HL-60/S4 (cell line): ENCODE measurements around the gene TMCC1.

Source experiments
- in situ Hi-C: fragments of 300-500 bp; cut with MboI; formaldehyde crosslinking; loops from 2 replicates; pipeline ENCODE4 v1.14.3; 2022; ENCODE audit warnings: low sequenced_read_pairs

Gene TMCC1

DNA sequence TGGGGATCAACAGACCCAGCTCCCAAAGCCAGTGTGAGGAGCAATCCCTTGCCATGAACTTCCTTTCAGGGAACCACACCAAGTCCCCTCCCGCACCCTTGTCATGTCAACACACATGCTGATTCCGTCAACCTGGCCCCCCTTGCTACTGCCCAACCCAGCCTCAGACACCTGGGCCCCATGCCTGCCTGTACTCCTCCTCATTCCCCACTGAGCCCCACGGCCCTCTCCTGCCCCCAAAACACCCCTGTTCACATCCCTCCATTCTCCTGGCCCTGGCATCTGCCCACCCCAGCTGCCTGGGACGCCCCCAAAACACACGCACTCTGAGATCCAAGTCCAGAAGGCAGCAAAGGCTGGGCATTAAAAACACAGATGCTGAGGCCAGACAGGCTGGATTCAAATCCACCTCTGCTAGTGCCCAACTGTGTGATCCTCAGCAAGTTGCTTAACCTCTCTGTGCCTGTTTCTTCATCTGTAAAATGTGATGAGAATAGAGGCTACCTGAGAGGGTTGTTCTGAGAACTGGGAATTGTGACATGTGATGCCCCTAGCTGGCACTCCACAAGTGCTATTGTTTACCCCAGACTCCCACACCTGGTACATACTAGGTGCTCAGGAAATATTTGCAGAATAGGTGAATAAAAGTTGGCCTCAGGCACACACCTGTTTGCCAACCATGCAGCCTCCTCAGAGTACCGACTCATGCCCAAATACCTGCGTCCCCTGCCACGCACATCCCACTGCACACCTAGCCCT, 289.3 kb downstream of the TMCC1 start:
- in situ Hi-C loops: no loop called here

DNA sequence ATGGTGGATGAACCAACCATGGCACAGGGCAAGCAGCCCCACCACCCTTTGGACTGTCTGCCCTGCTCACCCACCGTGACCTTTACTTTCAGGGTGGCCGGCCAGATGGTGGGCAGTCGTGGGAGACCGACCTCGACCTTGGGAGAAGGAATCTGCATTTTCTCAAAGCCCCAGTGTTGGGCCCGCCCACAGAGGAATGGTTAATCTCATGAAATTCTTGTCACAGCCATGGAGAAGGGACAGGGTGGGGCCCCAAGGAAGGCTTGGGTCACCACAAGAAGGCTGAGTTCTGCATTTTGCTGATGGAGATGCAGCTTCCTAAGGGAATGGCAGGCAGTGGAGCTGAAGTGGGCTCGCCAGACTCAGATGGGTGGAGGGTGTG, 290.0 kb downstream of the TMCC1 start:
- in situ Hi-C loops: no loop called here

DNA sequence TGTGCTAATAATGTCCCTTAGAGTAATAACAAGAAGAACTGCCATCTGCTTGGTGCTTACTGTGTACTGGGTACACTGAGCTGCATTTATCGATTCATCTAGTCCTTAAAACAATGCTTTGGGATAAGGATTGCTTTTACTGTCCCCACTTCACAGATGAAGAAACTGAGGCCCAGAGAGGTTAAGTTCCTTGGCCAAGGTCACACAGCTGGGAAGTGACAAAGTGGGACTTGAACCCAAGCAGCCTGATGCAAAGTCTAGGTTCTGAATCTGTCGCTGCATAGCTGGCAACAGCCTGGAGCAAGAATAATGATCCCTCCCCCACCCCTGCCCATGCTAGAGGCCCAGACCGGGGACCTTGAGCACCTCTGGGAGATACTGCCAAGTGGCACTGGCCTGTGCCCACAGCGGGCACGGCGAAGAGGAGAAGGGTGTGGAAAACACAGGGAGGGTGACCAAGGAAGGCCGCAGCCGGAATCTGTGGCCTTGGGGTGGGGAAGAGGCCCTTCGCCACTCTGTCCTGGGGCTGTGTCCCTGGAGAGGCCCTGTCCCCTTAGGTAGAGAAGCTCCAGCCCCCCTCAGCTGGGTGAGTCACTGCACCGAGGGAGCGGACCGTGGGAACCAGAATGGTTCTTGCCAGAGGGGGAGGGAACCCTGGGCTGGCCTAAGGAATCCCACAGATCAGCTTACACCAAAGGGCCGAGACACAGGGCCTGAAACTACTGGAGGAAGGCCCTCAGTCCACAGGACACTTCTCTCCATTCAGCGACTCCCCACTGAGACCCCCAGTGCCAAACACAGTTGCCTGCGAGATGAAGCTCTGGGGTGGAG, 290.6 kb downstream of the TMCC1 start:
- in situ Hi-C loops: no loop called here

DNA sequence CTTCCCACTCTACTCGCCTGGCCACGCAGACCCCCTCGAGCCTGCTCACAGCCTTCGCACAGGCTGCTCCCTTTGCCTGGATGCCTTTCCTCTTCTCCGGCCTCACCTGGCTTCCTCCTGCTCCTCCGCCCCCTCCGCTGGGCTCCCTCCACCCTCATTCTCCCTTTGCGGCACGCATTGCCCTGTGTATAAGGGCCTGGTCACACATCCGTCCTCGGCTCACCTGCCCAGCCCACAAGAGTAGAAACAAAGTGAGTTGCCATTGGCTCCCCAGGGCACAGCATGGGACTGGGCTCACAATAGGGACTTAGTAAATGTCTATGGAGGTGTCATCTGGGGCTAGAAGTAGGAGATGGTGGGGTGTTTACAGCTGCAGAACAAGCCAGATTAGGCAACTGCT, 291.2 kb downstream of the TMCC1 start:
- in situ Hi-C loops: no loop called here

DNA sequence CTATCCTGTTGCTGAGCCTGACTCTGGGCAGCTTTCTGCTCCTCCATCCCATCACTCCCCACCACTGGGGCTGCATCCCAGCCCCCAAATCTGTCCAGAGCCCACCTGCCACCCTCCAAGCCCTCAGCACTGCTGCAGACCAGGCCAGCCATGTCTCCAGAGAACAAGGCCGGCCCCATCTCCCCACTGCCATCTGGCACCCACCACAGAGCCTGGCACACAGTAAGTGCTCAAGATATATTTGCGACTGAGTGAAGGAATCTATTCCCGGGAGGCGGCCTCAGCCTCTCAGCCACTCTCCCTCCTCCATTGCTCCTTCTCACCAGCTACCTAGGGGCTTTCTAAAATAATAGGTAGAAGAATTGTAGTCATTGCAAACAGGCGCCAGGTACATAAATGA, 291.8 kb downstream of the TMCC1 start:
- in situ Hi-C loops: no loop called here

DNA sequence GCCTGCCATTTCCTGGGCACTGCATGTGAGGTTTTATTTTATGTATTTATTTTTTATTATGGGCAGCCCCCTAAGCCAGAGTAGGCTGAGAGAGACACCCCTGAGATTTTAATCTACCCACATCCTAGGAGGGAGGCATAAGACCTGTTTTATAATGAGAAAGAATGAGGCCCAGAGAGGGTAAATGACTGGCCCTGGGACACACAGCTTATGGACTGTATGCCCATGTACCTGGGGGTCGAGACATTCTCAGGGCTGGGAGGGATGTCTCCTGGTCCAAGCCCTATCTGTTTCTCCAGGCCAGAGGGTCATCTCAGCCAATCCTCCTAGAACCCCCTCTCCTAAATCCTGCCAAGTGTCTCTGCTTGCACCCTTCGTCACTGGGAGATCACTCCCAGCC, 293.2 kb downstream of the TMCC1 start:
- in situ Hi-C loops: no loop called here

DNA sequence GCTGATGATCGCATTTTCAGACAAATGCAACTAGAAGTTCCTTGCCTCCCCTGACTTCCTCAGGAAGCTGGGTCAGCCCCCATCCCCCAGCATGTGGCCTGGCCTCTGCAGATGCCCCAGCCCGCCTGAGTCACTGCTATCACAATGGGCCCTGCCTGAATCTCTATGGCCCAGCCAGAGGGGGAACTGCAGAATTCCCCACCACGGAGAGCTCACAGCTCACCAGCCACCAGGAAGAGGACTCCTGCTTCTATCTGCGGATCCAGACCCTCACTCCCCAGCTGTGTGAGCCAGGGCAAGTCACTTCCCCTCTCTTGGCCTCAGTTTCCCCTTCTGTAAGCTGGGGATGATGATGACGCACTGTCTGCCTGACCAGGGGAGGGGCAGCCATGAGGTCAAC, 293.9 kb downstream of the TMCC1 start:
- in situ Hi-C loops: no loop called here

DNA sequence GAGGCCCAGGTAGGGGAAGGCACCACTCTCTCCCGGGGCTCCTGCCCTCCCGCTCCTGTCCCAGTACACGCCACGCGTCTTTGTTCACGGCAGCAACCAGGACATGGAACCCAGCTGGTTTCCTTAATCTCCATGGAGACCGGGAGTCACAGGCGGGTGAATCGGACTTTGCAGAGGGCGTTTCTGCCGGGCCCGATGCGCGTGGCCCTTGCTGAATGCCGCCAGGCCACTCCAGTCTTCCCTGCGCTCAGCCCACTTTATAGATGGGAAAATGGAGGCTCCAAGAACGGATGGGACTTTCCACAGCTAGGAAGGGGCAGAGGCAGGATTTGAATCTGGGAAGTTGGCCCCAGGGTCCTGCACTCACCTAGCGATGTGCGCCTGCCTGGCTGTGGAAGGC, 294.4 kb downstream of the TMCC1 start:
- in situ Hi-C loops: no loop called here

DNA sequence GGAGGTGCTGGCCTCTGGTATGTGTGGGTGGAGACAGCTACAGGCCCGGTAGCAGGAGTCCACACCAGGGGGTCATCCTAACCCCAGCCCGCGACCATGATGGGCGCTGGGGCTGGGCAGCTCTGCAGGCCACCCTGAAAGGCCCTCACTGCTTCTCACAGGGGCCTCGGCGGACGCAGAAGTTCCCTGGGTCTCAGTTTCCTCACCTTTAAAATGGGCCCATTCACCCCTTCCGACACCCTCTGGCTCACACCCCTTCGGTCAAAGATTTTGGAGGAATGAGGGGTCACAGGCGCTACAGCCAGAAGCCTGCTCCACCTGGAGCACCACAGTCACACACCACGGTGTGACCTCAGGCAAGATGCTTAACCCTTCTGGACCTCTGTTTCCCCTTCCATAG, 295.0 kb downstream of the TMCC1 start:
- in situ Hi-C loops: no loop called here

DNA sequence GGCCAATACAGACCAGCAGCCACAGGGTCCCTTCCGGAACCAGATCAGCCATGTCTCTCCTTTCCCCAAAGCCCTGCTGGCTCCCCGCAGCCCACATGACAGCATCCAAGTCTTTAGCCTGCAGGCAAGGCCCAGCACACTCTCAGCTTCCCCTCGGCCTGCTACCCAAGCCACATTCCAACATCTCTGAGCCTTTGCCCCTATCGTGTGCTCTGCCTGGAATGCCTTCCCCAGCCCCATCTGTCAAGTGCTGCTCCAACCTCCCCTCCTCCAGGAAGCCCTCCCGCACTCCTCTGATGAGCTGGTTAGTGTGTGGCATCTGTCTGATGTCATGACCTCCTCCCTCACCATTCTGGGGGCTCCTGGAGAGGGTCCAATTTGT, 295.5 kb downstream of the TMCC1 start:
- in situ Hi-C loops: no loop called here
